ENCODE results near the gene PRDM16.

Gene PRDM16

GRCh38 chr1:3333903-3334302 lies 264.9 kb downstream of the PRDM16 start:
- DNase-seq, result no peak

- no peak for DNase-seq
These were observed 265.4 kb downstream of the PRDM16 start for GRCh38 chr1:3334366-3334765.

- no peak for DNase-seq
These were observed 267.0 kb downstream of the PRDM16 start for GRCh38 chr1:3335754-3336640.

- DNase-seq, result no peak
These were observed 267.9 kb downstream of the PRDM16 start for GRCh38 chr1:3336641-3337630.

- no peak for DNase-seq
These were observed 269.1 kb downstream of the PRDM16 start for GRCh38 chr1:3337798-3338724.

- no peak for DNase-seq
These were observed 269.7 kb downstream of the PRDM16 start for GRCh38 chr1:3338725-3339070.

GRCh38 chr1:3339856-3340255 lies 270.9 kb downstream of the PRDM16 start:
- no peak for DNase-seq

GRCh38 chr1:3340548-3341235 lies 271.7 kb downstream of the PRDM16 start:
- DNase-seq, result no peak

GRCh38 chr1:3341236-3341994 lies 272.4 kb downstream of the PRDM16 start:
- DNase-seq, result no peak

GRCh38 chr1:3342960-3343359 lies 274.0 kb downstream of the PRDM16 start:
- no peak for DNase-seq

- no peak for DNase-seq
These were observed 275.4 kb downstream of the PRDM16 start for GRCh38 chr1:3344395-3344794.

- DNase-seq, result no peak
These were observed 276.8 kb downstream of the PRDM16 start for GRCh38 chr1:3345792-3346191.

- no peak for DNase-seq
These were observed 277.5 kb downstream of the PRDM16 start for GRCh38 chr1:3346478-3346877.

- no peak for DNase-seq
These were observed 278.4 kb downstream of the PRDM16 start for GRCh38 chr1:3347257-3348020.

- DNase-seq, result no peak
These were observed 279.3 kb downstream of the PRDM16 start for GRCh38 chr1:3348196-3348865.

- no peak for DNase-seq
These were observed 280.4 kb downstream of the PRDM16 start for GRCh38 chr1:3349161-3349967.

GRCh38 chr1:3349968-3350299 lies 280.9 kb downstream of the PRDM16 start:
- no peak for DNase-seq

GRCh38 chr1:3350506-3351261 lies 281.7 kb downstream of the PRDM16 start:
- DNase-seq, result no peak
